ENCODE results near the gene GYG2.
"Not testable (repeated sequence)": the region's sequence is repeated elsewhere in the genome, so short reads cannot be mapped to it uniquely, and the experiment has no call there.

GYG2 gene

GRCh38 chrX:2907295-2907694, 78.6 kb downstream of the GYG2 start:
- no peak for DNase-seq (ENCODE audit: low spot score)

- DNase-seq (ENCODE audit: low spot score): no peak
Measured at GRCh38 chrX:2908125-2908685, 79.5 kb downstream of the GYG2 start.

GRCh38 chrX:2910109-2910508, 81.4 kb downstream of the GYG2 start:
- DNase-seq (ENCODE audit: low spot score): no peak

- DNase-seq (ENCODE audit: low spot score): no peak
Measured at GRCh38 chrX:2913118-2913517, 84.4 kb downstream of the GYG2 start.

- no peak for DNase-seq (ENCODE audit: low spot score)
Measured at GRCh38 chrX:2917767-2918166, 89.0 kb downstream of the GYG2 start.

GRCh38 chrX:2921193-2921592, 92.5 kb downstream of the GYG2 start:
- DNase-seq (ENCODE audit: low spot score): no peak

GRCh38 chrX:2921750-2922149, 93.0 kb downstream of the GYG2 start:
- no peak for DNase-seq (ENCODE audit: low spot score)

- DNase-seq (ENCODE audit: low spot score): no peak
Measured at GRCh38 chrX:2924151-2924550, 95.4 kb downstream of the GYG2 start.

GRCh38 chrX:2926255-2926654, 97.5 kb downstream of the GYG2 start:
- not testable (repeated sequence) for DNase-seq (ENCODE audit: low spot score)

GRCh38 chrX:2926664-2927275, 98.0 kb downstream of the GYG2 start:
- DNase-seq (ENCODE audit: low spot score): no peak

GRCh38 chrX:2928191-2928582, 99.5 kb downstream of the GYG2 start:
- DNase-seq (ENCODE audit: low spot score): no peak

GRCh38 chrX:2928583-2929434, 100.1 kb downstream of the GYG2 start, which contains the start of gene ARSD:
TSS of gene ARSD (minus strand) at chrX:2929339. CDS start at chrX:2929275, 64 bp downstream.
- no peak for DNase-seq (ENCODE audit: low spot score)

GRCh38 chrX:2931155-2931554, 102.4 kb downstream of the GYG2 start:
- DNase-seq (ENCODE audit: low spot score): no peak

GRCh38 chrX:2931612-2932011, 102.9 kb downstream of the GYG2 start:
- no peak for DNase-seq (ENCODE audit: low spot score)
